GM23338 (cell line): ENCODE data around the gene GBX1. TPM values are rescaled to one million over a fixed set of nuclear protein-coding genes. Genes with fewer than 3 reads are reported as not detected.

Source experiments
- ATAC-seq: fragments of 200-7000 bp; cut with Tn5 transposase; 3 replicates; pipeline ENCODE4 v1.9.1; 2020
- DNase-seq: peaks from one replicate; pipeline ENCODE4 v3.0.0-alpha.2; 2015; ENCODE audit warnings: low spot score
- H2AFZ ChIP-seq: fragments of 200-600 bp; sonication (generic); 2 replicates; pipeline ENCODE4 v1.8.0; 2016; ENCODE audit warnings: antibody characterized with exemption, mild to moderate bottlenecking, moderate library complexity
- H3F3A ChIP-seq: fragments of 200-600 bp; sonication (generic); replicated peaks from 2 replicates; pipeline ENCODE4 v1.8.0; 2017; ENCODE audit warnings: antibody characterized with exemption, mixed run types, low read depth
- H3K27ac ChIP-seq: fragments of 200-600 bp; sonication (generic); 2 replicates; pipeline ENCODE4 v1.6.1; 2016; ENCODE audit warnings: low read depth
- H3K27me3 ChIP-seq: fragments of 200-600 bp; sonication (generic); 2 replicates; pipeline ENCODE4 v1.8.0; 2016; ENCODE audit warnings: mild to moderate bottlenecking, mixed run types, moderate library complexity; ENCODE audit not compliant: insufficient read depth
- H3K36me3 ChIP-seq: fragments of 200-600 bp; sonication (generic); 2 replicates; pipeline ENCODE4 v1.8.0; 2016; ENCODE audit warnings: mild to moderate bottlenecking; ENCODE audit not compliant: insufficient read depth
- H3K4me1 ChIP-seq: fragments of 200-600 bp; sonication (generic); 2 replicates; pipeline ENCODE4 v1.8.0; 2016; ENCODE audit warnings: mild to moderate bottlenecking, moderate library complexity; ENCODE audit not compliant: insufficient read depth
- H3K4me2 ChIP-seq: fragments of 200-600 bp; sonication (generic); 2 replicates; pipeline ENCODE4 v1.7.1; 2017; ENCODE audit warnings: mixed run types
- H3K4me3 ChIP-seq: fragments of 200-600 bp; sonication (generic); 2 replicates; pipeline ENCODE4 v1.6.1; 2016; ENCODE audit warnings: mixed run types
- H3K79me2 ChIP-seq: fragments of 200-600 bp; sonication (generic); replicated peaks from 2 replicates; pipeline ENCODE4 v1.8.0; 2017; ENCODE audit warnings: mild to moderate bottlenecking; ENCODE audit not compliant: insufficient read depth
- H3K9me2 ChIP-seq: fragments of 200-600 bp; sonication (generic); 2 replicates; pipeline ENCODE4 v1.8.0; 2017; ENCODE audit not compliant: insufficient read depth
- H4K20me1 ChIP-seq: fragments of 200-600 bp; sonication (generic); replicated peaks from 2 replicates; pipeline ENCODE4 v1.8.0; 2017; ENCODE audit warnings: mild to moderate bottlenecking; ENCODE audit not compliant: insufficient read depth
- H3K27ac Mint-ChIP-seq: 2 replicates; pipeline ENCODE4 v1.8.0; 2020; ENCODE audit warnings: inconsistent platforms, mild to moderate bottlenecking, moderate library complexity, mixed read lengths
- H3K27me3 Mint-ChIP-seq: 3 replicates; pipeline ENCODE4 v1.8.0; 2022; ENCODE audit warnings: low read depth, mild to moderate bottlenecking, moderate library complexity, mixed read lengths, inconsistent platforms; ENCODE audit not compliant: insufficient read depth, poor library complexity
- H3K36me3 Mint-ChIP-seq: 3 replicates; pipeline ENCODE4 v1.8.0; 2021; ENCODE audit warnings: low read depth, mild to moderate bottlenecking, inconsistent platforms, moderate library complexity, mixed read lengths
- H3K4me1 Mint-ChIP-seq: 3 replicates; pipeline ENCODE4 v1.8.0; 2020; ENCODE audit warnings: mild to moderate bottlenecking, inconsistent platforms, mixed read lengths
- H3K4me3 Mint-ChIP-seq: 3 replicates; pipeline ENCODE4 v1.8.0; 2021; ENCODE audit warnings: moderate library complexity, mild to moderate bottlenecking, inconsistent platforms, mixed read lengths
- H3K9me3 Mint-ChIP-seq: 3 replicates; pipeline ENCODE4 v1.8.0; 2020; ENCODE audit warnings: moderate library complexity, mild to moderate bottlenecking, inconsistent platforms, mixed read lengths
- CREB1 ChIP-seq: fragments of 250-450 bp; sonication (Bioruptor Pico); IDR thresholded peaks from 2 replicates; pipeline ENCODE4 v1.5.0; 2020; ENCODE audit warnings: low read depth, mild to moderate bottlenecking, moderate library complexity
- EZH2 ChIP-seq: fragments of 200-600 bp; sonication (generic); IDR thresholded peaks from one replicate; pipeline ENCODE4 v1.8.0; 2017; ENCODE audit warnings: antibody characterized with exemption, mild to moderate bottlenecking, low read depth; ENCODE audit not compliant: unreplicated experiment
- EZH2phosphoT487 ChIP-seq: fragments of 200-600 bp; sonication (generic); IDR thresholded peaks from one replicate; pipeline ENCODE4 v1.8.1; 2018; ENCODE audit warnings: antibody characterized with exemption; ENCODE audit not compliant: unreplicated experiment
- JUNB ChIP-seq: IDR thresholded peaks from one replicate; pipeline ENCODE4 v1.6.1; 2016; ENCODE audit warnings: antibody characterized with exemption; ENCODE audit not compliant: unreplicated experiment
- NANOG ChIP-seq: IDR thresholded peaks from 2 replicates; pipeline ENCODE4 v1.6.1; 2016; ENCODE audit warnings: antibody characterized with exemption, borderline replicate concordance
- POLR2AphosphoS5 ChIP-seq: IDR thresholded peaks from 2 replicates; pipeline ENCODE4 v1.6.1; 2016; ENCODE audit warnings: antibody characterized with exemption, low read depth
- REST ChIP-seq: IDR thresholded peaks from one replicate; pipeline ENCODE4 v1.6.1; 2018; ENCODE audit warnings: antibody characterized with exemption; ENCODE audit not compliant: unreplicated experiment
- STAT1 ChIP-seq: IDR thresholded peaks from one replicate; pipeline ENCODE4 v1.6.1; 2016; ENCODE audit warnings: antibody characterized with exemption; ENCODE audit not compliant: unreplicated experiment
- ZNF114 ChIP-seq: fragments of 250-450 bp; sonication (Bioruptor Pico); IDR thresholded peaks from 2 replicates; pipeline ENCODE4 v1.5.0; 2020; ENCODE audit warnings: mild to moderate bottlenecking, moderate library complexity
- ZNF331 ChIP-seq: fragments of 250-450 bp; sonication (Bioruptor Pico); IDR thresholded peaks from 2 replicates; pipeline ENCODE4 v1.5.0; 2020; ENCODE audit warnings: low read depth, mild to moderate bottlenecking, moderate library complexity
- ZNF462 ChIP-seq: fragments of 250-450 bp; sonication (Bioruptor Pico); IDR thresholded peaks from 2 replicates; pipeline ENCODE4 v1.5.0; 2020; ENCODE audit warnings: mild to moderate bottlenecking, moderate library complexity
- polyA plus RNA-seq: library from polyadenylated mRNA; unstranded; fragments of >200 nt; fragmentation: Nextera tagmentation; extraction: Ambion mirVana; gene quantifications from 2 replicates; pipeline ENCODE4 v1.2.1, GENCODE V29; 2016
- total RNA-seq: library from RNA; depleted of rRNA; stranded (reverse); fragments of >200 nt; shearing (Covaris generic); gene quantifications from 2 replicates; pipeline ENCODE4 v1.2.3, GENCODE V29; 2014
- TF ChIP-seq, protein P1 (sequence below), 2 experiments: fragments of 200-600 bp in 1 of 2; sonication (generic) in 1 of 2; conservative IDR thresholded peaks; 2 replicates each; pipeline versions ENCODE4 v1.5.1 to v1.6.1; 2016 to 2017; ENCODE audit warnings: antibody characterized with exemption in 2 of 2, low read depth in 2 of 2, mild to moderate bottlenecking in 2 of 2, moderate library complexity in 1 of 2
- TF ChIP-seq, protein P2 (sequence below): IDR thresholded peaks from 2 replicates; pipeline ENCODE4 v1.6.1; 2016; ENCODE audit warnings: antibody characterized with exemption

GBX1 gene
- total and polyA plus RNA-seq, 2 experiments from 2014 or later: 0.24 TPM; not detected in 1

DNA sequence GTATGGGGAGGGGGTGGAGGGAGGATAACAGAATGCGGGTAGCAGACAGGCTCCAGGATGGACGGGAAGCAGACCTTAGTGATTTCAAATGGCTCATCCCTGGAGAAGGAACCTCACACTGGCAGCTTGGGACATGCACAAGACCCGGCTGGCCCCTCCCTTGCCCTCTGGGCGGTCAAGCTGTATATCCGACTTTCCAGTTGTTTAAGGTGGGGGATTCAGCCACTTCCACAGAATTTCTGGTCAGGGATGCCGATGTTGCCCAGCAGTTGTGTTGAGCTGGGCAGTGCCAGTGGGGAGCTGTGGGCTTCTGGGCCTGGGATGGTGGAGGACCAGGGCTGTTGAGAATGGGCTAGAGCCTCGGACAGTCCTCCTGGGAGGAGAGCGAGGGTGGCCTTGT is 38.8 kb downstream of the GBX1 start:
- TF ChIP-seq REST: no peak
- TF ChIP-seq JUNB: no peak
- TF ChIP-seq, protein P1, sequence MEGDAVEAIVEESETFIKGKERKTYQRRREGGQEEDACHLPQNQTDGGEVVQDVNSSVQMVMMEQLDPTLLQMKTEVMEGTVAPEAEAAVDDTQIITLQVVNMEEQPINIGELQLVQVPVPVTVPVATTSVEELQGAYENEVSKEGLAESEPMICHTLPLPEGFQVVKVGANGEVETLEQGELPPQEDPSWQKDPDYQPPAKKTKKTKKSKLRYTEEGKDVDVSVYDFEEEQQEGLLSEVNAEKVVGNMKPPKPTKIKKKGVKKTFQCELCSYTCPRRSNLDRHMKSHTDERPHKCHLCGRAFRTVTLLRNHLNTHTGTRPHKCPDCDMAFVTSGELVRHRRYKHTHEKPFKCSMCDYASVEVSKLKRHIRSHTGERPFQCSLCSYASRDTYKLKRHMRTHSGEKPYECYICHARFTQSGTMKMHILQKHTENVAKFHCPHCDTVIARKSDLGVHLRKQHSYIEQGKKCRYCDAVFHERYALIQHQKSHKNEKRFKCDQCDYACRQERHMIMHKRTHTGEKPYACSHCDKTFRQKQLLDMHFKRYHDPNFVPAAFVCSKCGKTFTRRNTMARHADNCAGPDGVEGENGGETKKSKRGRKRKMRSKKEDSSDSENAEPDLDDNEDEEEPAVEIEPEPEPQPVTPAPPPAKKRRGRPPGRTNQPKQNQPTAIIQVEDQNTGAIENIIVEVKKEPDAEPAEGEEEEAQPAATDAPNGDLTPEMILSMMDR (conservative IDR thresholded peaks at IDR 0.05; ENCODE audit: low read depth in 2 of 2): no peak
- TF ChIP-seq POLR2AphosphoS5: no peak
- TF ChIP-seq NANOG: no peak
- no peak for TF ChIP-seq CREB1 (CRISPR knock-in tag)
- TF ChIP-seq STAT1: no peak
- no peak for TF ChIP-seq ZNF331 (CRISPR knock-in tag)
- TF ChIP-seq, protein P2, sequence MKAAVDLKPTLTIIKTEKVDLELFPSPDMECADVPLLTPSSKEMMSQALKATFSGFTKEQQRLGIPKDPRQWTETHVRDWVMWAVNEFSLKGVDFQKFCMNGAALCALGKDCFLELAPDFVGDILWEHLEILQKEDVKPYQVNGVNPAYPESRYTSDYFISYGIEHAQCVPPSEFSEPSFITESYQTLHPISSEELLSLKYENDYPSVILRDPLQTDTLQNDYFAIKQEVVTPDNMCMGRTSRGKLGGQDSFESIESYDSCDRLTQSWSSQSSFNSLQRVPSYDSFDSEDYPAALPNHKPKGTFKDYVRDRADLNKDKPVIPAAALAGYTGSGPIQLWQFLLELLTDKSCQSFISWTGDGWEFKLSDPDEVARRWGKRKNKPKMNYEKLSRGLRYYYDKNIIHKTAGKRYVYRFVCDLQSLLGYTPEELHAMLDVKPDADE: no peak
- no peak for TF ChIP-seq EZH2
- TF ChIP-seq ZNF462 (CRISPR knock-in tag): no peak
- TF ChIP-seq EZH2phosphoT487: no peak
- TF ChIP-seq ZNF114: no peak
- peaks cover 12% of the 10 kb centered on the region for H3K4me1 ChIP-seq
- H3K9me3 Mint-ChIP-seq: no peaks in the 10 kb centered on the region
- no peak overlapping the region for H3K27ac Mint-ChIP-seq
- H3K79me2 ChIP-seq: no peaks in the 10 kb centered on the region
- ATAC-seq (no peak), DNase-seq (no peak)
- no peak overlapping the region for H3K27ac ChIP-seq
- peaks cover 22% of the 10 kb centered on the region for H3K27me3 ChIP-seq
- H3K4me2 ChIP-seq: no peak overlapping the region
- H3K27me3 Mint-ChIP-seq: peaks cover 39% of the 10 kb centered on the region
- H2AFZ ChIP-seq: no peak overlapping the region
- H3K9me2 ChIP-seq: no peaks in the 10 kb centered on the region
- peaks cover 17% of the 10 kb centered on the region for H3F3A ChIP-seq
- H3K36me3 Mint-ChIP-seq: peaks cover 29% of the 10 kb centered on the region
- H3K36me3 ChIP-seq: no peaks in the 10 kb centered on the region
- peaks cover 23% of the 10 kb centered on the region for H4K20me1 ChIP-seq
- no peak overlapping the region for H3K4me3 Mint-ChIP-seq
- no peak overlapping the region for H3K4me3 ChIP-seq
- H3K4me1 Mint-ChIP-seq: peaks cover 28% of the 10 kb centered on the region
